Hepatocyte (in vitro differentiated cells): ENCODE results near the gene S100P.
"Not testable (repeated sequence)": the region's sequence is repeated elsewhere in the genome, so short reads cannot be mapped to it uniquely, and the experiment has no call there.

Experiments
- CTCF ChIP-seq: fragments of 200-600 bp; sonication (generic); IDR thresholded peaks from 2 replicates; pipeline ENCODE4 v1.5.1; 2016; ENCODE audit warnings: antibody characterized with exemption, mild to moderate bottlenecking; ENCODE audit not compliant: poor library complexity
- EZH2 ChIP-seq: fragments of 200-600 bp; sonication (generic); IDR thresholded peaks from 2 replicates; pipeline ENCODE4 v1.6.1; 2016; ENCODE audit warnings: antibody characterized with exemption, mild to moderate bottlenecking, borderline replicate concordance
- EZH2phosphoT487 ChIP-seq: fragments of 200-600 bp; sonication (generic); IDR thresholded peaks from one replicate; pipeline ENCODE4 v1.6.1; 2018; ENCODE audit warnings: antibody characterized with exemption, mild to moderate bottlenecking, low read depth, moderate library complexity; ENCODE audit not compliant: unreplicated experiment, severe bottlenecking

GRCh38 chr4:6725427-6725961, 31.8 kb downstream of the S100P start:
- not testable (repeated sequence) for TF ChIP-seq CTCF, EZH2phosphoT487, EZH2
